Left kidney (tissue), 2 donors: ENCODE results near the gene RIPOR3. TPM values are rescaled to one million over a fixed set of nuclear protein-coding genes. Genes with fewer than 3 reads are reported as not detected.
A peak's percentile ranks its signal among the peaks of the same experiment; 100 is the strongest.

Source experiments
- DNase-seq: peaks from one replicate; pipeline ENCODE4 v3.0.0-alpha.2; 2013
- polyA plus RNA-seq: library from polyadenylated mRNA; unstranded; fragments of 120-200 nt; gene quantifications from one replicate; pipeline ENCODE4 v1.2.1, GENCODE V29; 2013; ENCODE audit not compliant: insufficient read length

RIPOR3 gene
- polyA plus RNA-seq, 1 donor, result 8.0 TPM

DNA sequence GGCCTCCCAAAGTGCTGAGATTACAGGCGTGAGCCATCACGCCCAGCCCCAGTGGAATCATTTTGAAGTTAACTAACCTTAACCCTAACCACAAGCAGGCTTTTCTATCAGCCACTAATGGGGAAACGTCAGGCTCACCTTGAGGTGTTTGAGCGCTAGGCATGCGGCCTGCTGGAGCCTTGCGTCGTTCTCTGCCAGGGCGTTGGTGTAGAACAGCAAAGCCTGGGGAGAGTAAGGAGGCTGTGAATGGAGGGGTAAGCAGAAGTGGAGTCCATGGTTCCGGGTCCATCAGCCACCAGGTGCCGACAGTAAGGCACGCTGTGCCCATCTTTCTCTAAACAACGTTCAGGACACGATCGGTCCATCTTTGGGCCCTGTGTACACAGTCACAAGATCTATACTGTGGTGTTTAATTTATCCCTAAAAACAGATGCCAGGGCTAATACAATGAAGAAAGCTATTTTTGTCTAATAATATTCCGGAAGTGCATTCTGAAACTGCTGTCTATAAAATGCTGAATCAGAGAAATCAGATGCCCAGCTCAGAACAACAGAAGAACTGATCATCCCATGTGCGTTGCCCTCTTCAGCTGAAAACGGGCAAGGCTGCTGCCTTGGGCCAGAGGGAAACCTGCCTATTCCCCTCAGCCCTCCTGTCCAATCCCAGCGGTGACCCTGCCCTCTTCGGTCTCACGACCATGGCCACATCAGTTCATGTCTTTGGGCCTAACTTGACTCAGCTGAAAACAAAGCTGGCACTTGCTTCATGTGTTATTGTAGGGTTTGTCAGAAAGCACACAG, 101.6 kb downstream of the RIPOR3 start:
- no peak for DNase-seq

DNA sequence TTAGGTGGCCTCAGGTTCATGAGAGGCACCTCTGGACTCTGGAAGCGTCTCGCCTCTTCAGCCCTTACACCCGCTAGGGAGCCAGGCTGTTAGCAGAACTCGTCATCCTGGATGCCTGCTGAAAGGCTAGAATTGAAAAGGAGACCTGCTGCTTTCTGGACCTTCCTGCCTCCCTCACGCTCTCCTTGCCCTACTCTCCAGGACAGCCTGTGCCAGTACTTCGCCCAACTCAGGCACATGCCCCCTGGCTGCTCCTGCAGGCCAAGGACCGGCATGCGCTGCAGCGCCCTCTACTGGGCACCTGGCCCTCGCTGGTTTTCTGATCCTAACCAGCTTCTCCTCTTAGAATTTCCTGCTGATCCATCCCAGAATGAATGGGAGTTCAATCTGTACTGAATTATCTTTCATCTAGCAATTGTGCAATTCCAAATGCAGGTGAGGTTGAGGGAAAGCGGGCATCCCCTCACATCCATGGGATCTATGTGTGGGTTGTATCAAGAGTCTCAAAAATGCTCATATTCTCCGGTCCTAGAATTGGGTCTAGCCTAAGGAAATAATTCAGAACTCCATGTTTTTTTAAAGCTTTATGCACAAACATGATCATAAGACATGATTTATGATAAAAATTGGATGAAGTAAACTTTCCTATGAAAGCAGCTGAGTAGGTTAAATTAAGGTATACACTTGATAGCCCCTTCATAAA, 103.2 kb downstream of the RIPOR3 start:
- peak; percentile 11 for DNase-seq

DNA sequence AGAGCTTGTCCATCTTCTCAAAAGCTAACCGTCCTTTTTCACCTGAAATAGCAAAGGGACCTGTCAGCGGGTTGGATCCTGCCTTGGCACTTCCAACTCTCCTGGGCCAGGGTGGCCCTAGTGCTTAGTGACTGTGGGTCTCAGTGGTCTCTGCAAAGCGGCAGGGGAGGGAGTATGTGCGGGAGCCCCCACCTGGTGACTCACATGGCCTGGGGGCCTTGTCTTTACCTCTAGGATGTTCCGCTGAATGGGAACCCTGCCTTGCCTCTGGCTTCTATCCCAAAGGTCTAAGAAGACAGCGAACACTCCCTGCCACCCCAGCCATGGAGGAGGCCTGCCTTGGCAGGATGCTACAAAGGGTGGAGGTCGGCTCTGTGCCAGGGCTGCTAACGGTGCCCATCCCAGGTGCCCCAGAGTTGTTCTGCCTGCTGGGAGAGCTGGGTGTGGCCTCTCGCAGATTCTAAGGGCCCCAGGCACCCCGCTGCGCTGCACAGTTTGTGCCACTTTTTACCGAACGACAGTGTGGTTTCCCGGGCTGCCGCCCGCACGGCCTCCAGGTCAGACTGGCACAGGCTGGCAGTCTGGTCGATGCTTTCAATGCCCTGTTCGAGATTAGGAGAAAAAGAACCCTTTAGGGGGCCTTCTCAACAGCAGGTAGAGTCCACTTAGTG, 103.9 kb downstream of the RIPOR3 start:
- DNase-seq, result no peak

DNA sequence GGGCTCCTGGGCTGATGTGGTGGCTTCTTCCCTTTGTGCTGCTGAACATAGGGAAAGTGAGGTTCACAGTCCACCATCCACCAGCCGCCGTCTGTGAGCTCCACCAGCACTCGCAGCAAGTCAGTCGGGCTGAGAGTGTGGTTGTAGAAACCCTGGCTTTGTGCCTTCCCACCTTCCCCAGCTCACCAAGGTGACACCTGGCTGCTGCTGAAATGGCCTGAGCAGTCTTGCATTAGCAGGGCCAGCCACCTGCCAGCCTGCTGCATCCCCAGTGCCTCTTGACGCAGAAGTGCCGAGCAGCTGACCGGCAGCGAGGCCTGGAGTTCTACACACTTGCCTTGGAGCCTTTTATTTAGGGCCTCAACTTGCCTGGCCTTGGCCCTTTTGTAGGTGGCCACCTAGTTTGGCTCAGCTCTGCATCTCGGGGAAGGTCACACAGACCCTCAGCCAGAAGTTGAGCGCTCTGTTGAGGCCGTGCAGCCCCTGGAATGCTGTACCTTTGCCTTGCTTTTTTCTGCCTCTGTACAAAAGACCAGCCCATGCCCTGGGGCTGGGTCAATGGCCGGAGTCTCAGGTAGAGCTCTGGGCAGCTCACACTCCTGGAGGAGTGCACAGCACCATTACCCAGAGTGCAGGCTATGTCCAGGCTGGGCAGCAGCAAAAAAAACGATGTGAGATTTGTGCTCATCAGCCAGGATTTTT, 104.7 kb downstream of the RIPOR3 start:
- DNase-seq, result no peak

DNA sequence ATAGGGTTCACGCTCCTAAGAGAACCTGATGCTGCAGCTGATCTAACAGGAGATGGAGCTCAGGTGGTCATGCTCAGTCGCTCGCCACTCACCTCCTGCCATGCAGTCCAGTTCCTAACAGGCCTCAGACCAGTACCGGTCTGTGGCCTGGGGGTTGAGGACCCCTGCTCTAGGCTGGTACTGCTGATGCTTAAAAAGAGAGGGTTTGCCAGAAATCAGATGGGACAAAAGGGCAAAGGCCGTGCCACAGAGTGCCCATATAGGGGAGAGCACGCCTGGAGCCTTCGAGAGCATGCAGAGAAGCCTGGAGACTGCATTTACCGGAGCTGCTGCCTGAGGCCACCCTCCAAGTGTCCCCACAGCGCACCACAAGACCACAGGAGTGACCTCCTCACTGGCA, 105.7 kb downstream of the RIPOR3 start:
- DNase-seq, result no peak

DNA sequence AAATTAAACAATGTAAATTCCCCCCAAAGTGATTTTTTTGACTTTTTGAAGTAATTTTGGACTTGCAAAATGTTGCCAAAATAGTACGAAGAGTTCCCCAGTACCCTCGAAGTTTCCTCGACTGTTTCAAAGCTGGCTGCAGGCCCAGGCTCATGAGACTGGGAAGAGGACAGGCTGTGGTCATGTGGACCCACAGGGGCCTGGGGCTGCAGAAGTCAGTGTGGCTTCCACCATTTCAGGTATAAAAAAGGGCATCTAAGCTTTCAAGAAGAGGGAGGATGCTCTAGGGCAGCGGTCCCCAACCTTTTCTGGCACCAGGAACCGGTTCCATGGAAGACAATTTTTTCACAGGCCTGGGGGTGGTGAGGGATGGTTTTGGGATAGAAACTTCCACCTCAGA, 106.1 kb downstream of the RIPOR3 start:
- DNase-seq, result no peak

DNA sequence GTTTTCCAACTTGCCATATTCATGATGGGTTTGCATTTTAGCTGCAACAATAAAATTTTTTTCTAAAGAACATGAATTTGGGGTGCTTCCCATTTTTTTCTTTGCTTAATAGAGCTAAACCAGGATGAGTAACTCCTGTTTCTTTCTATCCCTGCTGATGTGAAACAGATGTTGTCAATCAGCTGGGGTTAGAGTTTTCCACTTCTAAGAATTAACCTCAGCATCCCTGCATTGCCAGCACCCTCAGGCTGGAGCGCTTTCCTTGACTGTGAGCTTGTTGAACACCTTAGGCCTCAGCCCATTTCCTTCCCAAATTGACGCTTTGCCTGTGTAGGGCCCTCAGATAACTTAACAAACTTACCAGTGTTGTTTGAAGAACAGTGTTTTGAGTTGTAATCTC, 106.7 kb downstream of the RIPOR3 start:
- no peak for DNase-seq

DNA sequence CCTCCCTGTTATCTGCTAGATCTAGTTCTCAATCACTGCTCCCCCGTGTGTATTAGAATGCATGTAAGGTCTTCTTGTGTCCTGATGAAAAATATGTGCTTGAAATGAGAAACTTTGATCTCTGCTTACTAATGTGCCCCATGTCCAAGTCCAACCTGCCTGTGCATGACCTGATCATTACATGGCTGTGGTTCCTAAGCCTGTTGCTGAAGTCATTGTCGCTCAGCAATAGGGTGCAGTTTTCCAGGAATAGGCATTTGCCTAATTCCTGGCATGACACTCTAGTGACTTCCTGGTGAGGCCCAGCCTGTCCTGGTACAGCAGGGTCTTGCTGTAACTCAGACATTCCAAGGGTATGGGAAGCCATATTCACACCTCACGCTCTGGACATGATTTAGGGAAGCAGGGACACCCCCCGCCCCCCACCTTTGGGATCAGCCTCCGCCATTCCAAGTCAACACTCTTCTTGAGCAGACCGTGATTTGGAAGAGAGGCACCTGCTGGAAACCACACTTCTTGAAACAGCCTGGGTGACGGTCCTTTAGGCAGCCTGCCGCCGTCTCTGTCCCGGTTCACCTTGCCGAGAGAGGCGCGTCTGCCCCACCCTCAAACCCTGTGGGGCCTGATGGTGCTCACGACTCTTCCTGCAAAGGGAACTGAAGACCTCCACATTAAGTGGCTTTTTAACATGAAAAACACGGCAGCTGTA, 107.7 kb downstream of the RIPOR3 start:
- no peak for DNase-seq

DNA sequence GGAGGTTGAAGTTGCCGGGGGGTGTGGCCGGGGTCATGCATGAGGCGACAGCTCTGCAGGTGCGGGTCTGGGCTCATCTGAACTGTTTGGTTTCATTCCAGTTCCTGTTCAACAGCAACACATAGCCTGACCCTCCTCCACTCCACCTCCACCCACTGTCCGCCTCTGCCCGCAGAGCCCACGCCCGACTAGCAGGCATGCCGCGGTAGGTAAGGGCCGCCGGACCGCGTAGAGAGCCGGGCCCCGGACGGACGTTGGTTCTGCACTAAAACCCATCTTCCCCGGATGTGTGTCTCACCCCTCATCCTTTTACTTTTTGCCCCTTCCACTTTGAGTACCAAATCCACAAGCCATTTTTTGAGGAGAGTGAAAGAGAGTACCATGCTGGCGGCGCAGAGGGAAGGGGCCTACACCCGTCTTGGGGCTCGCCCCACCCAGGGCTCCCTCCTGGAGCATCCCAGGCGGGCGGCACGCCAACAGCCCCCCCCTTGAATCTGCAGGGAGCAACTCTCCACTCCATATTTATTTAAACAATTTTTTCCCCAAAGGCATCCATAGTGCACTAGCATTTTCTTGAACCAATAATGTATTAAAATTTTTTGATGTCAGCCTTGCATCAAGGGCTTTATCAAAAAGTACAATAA, 108.6 kb downstream of the RIPOR3 start:
- DNase-seq, result no peak

DNA sequence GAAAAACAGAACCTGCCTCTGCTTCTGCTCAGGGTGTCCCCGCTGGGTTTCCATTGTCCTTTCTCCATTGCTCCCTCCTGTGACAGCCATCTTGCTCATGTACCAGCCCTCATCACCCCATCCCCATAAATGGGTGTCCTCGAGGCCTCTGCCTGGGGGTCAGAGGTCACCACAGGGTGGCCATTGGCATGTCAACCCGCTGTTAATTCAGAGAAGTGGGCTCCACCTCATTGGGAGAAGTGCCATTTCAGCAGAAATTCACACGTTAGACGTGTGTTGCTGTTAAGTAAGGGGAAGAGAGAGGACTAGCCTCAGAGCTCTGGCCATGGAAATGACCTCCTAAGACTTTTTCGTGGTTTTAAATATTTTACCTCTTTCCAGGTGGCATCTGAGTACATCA, 109.2 kb downstream of the RIPOR3 start:
- no peak for DNase-seq

DNA sequence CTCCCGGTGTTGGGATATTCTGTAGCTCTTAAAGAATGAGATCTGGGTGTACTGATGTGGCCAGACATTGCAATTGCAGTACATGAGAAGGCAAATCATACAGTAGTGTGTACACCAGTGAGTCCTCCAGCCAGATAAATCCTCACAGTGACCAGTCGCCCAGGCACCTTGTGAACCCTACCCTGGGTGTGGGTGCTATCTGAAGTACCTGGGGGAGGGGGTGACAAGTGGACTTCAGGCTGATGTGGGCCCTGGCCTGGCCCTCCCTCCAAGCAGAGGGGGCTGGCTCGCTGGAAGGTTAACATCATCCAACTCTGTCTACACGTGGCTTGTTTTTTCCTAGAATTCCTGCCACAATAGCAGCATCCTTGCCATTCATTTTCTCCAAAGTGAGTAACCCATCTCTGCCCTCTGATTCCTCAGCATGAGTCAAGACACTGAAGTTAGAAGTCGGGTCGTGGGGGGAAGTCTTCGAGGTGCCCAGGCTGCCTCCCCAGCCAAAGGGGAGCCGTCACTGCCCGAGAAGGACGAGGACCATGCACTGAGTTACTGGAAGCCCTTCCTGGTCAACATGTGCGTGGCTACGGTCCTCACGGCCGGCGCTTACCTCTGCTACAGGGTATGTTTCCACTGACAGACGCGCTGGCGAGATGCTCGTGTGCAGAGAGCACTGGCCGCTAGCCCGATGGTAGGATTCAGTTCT, 110.3 kb downstream of the RIPOR3 start:
- DNase-seq, result no peak

DNA sequence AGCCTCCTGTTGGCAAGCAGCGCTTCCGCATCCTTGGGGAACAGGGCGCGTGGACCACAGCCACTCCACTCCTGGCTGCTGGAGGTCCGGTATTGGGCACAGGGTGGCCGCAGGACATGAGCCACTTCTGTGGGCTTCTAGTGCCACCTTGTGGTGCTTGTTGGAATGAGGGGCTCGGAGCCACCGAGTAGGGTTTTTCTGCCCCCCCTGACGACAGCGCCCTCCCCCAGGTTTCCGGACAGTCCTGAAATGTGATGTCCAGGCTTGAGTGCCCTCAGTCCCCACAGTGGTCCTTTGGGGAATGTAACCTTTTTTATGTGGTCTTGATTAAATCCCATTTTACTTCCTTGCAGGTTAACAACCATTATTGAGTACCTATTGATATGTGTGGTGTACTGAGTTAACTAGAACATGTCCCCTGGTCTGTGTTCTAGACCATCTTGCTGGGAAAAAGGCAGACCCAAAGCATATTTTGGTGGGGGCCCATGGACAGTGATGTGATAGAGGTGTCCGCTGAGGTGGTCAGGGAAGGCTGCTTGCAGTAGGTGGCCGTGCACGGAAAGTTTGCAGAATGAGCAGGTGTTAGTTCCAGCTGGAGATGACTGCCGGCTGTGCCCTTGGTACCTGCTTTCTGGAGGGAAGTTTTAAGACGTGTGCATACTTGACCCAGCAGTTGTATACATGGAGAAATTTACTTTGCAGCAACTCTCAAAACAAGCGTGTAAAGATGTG, 111.2 kb downstream of the RIPOR3 start:
- peak; percentile 36 for DNase-seq

DNA sequence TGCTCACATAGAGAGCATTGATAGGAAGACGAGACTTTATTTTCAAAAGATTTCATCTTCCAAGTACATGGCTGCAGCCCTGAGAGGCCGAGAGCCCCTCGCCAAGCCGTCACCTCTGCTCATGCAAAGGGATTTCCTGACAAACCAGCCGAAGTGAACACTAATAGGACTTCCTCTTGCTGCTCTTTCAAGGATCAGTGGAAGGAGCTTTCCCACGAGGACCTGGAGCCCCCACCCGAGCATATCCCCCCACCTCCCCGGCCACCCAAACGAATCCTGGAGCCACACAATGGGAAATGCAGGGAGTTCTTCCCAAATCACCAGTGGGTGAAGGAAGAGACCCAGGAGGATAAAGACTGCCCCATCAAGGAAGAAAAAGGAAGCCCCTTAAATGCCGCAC, 111.8 kb downstream of the RIPOR3 start:
- DNase-seq, result no peak

DNA sequence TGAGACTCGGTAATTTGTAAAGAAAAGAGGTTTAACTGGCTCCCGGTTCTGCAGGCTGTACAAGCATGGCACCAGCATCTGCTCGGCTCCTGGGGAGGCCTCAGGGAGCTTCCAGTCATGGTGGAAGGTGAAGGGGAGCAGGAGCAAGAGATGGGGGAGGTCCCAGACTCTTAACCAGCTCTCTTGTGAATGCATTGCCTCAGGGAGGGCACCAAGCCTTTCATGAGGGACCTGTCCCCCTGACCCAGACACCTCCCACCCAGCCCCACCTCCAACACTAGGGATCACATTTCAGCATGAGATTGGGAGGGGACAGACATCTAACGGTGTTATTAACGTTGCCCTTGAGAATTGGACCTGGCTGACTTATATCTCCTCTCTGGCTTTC, 112.6 kb downstream of the RIPOR3 start:
- no peak for DNase-seq

DNA sequence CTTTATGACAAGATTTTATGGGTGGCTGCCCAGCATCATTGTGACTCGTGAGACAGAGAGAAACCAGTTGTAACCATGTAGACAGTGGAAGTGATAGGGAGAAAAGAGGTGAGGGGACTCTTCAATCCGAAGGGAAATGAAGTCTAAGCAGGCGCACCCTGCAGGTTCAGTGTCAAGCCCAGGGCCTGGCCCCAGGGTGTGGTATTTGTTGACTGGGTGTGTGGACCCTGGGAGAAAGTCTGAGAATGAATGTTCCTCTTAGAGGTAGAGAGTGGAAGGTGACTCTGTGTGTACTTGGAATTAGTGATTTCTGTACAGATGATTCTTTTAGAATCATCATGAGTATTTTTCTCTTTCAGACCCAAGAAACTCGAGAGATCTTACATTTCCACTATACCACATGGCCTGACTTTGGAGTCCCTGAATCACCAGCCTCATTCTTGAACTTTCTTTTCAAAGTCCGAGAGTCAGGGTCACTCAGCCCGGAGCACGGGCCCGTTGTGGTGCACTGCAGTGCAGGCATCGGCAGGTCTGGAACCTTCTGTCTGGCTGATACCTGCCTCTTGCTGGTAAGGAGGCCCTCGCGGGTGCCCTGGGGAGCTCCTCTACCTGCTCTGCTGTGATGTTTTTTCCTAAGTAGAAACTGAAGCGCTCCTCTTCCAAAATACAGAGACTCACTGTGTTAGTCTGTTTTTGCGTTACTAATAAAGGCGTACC, 113.1 kb downstream of the RIPOR3 start:
- DNase-seq, result no peak

DNA sequence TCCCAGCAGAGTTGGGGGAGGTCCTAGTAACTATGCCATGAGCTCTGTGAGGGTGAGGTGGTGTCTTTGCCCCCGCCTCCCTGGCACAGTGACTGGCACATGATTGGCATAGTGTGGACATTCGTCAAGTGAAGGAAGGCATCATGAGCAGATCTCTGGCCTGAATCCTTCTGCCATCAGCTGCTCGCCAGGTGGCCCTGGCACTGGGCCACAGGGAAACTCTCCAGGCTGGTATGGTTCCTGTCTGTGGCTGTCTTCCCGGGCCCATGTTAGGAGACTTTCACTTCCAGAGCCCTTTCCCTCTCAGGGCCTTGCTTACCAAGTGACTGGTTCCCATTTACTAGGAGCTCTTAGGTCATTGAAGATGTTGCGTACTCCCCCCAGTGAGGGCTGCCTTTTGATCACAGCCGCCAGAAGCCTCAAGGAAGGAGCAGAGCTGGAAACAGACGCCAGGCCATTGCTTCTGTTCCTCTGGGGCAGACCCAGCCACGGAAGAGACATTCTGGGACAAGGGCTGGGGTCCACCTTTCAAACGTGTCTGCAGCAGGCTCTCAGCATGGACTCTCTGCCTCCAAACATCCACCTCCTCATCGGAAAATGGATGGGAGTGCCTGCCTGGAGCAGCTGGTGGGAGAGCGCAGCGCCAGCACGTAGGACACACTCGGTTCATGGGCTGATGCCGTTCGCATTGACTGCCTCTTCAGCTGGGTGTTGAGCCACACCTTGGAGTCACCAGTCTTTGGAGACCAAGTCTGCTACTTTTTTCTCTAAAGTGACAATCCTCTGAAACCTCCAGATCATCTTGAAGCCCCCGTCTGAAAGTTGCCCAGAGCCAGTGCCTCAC, 113.9 kb downstream of the RIPOR3 start:
- DNase-seq, result no peak

DNA sequence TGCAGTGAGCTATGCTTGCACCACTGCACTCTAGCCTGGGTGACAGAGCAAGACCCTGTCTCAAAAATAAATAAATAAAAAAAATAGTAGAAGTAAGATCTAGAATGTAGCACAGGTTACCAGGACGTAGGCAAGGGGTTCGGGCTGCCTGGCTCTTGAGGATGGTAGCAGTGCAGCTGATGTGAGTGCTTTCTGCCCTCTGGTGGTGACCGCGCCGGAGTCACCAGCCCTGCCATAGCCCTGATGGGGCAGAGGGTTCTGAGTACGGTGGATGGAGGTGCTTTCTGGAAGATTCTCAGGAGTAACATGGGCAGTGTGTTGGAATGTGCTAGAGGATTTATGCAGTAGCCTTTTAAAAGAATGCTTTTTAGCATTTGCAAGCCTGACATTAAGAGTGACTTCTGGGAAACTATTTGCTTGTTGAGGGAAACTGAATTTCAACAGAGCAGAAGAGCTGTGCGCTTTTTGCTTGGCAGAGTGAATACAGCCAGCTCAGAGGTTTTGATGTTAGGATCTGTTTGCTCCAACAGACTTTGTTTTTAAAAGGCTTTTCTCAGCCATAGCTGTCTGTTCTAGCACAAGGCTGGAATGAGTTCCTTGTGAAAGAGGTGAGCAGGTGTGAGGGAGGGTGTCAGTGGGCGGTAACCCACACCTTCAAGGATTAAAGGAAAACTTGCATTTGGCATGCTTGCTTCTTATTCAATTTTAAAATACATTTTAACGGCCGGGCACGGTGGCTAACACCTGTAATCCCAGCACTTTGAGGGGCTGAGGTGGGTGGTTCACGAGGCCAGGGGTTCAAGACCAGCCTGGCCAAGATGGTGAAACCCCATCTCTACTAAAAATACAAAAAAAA, 115.2 kb downstream of the RIPOR3 start:
- no peak for DNase-seq
